ENCODE data around the gene PCGF3.

PCGF3 gene, protein sequence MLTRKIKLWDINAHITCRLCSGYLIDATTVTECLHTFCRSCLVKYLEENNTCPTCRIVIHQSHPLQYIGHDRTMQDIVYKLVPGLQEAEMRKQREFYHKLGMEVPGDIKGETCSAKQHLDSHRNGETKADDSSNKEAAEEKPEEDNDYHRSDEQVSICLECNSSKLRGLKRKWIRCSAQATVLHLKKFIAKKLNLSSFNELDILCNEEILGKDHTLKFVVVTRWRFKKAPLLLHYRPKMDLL

DNA sequence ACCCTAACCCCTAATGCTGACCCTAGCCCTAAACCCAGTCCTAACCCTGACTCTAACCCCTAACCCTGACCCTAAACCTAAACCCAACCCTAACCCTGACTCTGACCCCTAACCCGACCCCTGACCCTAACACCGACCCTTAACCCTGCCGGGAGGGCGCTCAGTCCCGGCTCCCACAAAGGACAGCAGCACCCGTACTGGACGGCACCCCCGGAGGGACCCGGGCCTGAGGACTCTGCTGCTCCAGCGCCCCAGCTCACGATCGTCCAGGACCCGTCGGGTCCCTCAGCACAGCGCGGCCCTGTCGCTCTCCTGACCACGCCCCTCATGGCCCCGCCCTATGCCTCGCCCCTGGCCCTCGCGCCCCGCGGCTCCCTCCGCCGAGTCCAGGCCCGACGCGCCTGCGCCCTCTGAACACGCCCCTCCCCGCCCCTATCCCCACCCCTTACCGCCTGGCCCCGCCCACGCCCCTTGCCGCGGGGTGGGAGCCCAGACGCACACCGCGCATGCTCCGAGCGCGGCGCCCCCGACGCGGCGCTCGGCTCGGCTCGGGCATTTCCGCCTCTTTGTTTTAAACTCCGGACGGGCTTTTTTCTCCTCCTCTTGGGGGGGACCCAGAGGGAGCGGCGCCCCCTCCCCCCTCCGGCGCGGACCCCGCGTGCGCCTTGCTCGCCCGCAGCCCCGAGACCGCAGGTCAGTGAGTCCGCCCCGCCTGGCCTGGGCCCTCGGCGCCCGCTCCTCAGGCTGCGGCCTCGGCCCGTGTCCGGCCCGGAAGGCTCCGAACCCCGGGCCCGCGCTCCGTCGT is at the start of gene PCGF3:
PCGF3 (plus strand) TSS at position 555 of the 805 bp plus-strand sequence. CDS start 27,849 bp downstream, outside the sequence.
- no peak for TF ChIP-seq ZFP3 (CRISPR knock-in tag; IDR thresholded peaks at IDR 0.05)
- TF ChIP-seq PPARA (CRISPR knock-in tag; IDR thresholded peaks at IDR 0.05; ENCODE audit: borderline replicate concordance): no peak
- TF ChIP-seq, protein P1, sequence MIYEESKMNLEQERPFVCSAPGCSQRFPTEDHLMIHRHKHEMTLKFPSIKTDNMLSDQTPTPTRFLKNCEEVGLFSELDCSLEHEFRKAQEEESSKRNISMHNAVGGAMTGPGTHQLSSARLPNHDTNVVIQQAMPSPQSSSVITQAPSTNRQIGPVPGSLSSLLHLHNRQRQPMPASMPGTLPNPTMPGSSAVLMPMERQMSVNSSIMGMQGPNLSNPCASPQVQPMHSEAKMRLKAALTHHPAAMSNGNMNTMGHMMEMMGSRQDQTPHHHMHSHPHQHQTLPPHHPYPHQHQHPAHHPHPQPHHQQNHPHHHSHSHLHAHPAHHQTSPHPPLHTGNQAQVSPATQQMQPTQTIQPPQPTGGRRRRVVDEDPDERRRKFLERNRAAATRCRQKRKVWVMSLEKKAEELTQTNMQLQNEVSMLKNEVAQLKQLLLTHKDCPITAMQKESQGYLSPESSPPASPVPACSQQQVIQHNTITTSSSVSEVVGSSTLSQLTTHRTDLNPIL (CRISPR knock-in tag; IDR thresholded peaks at IDR 0.05; ENCODE audit: low read depth): no peak
- TF ChIP-seq, protein P2, sequence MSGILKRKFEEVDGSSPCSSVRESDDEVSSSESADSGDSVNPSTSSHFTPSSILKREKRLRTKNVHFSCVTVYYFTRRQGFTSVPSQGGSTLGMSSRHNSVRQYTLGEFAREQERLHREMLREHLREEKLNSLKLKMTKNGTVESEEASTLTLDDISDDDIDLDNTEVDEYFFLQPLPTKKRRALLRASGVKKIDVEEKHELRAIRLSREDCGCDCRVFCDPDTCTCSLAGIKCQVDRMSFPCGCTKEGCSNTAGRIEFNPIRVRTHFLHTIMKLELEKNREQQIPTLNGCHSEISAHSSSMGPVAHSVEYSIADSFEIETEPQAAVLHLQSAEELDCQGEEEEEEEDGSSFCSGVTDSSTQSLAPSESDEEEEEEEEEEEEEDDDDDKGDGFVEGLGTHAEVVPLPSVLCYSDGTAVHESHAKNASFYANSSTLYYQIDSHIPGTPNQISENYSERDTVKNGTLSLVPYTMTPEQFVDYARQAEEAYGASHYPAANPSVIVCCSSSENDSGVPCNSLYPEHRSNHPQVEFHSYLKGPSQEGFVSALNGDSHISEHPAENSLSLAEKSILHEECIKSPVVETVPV (CRISPR knock-in tag; IDR thresholded peaks at IDR 0.05): no peak
- no peak for TF ChIP-seq OSR1 (CRISPR knock-in tag; IDR thresholded peaks at IDR 0.05)
- no peak for TF ChIP-seq ZC3H10 (CRISPR knock-in tag; IDR thresholded peaks at IDR 0.05)
- TF ChIP-seq ZNF565 (CRISPR knock-in tag; conservative IDR thresholded peaks at IDR 0.05; ENCODE audit: low read depth): no peak
- TF ChIP-seq BACH2 (CRISPR knock-in tag; IDR thresholded peaks at IDR 0.05; ENCODE audit: borderline replicate concordance): no peak
- no peak for TF ChIP-seq ESRRG (CRISPR knock-in tag; IDR thresholded peaks at IDR 0.05)
- TF ChIP-seq ISL1 (CRISPR knock-in tag; IDR thresholded peaks at IDR 0.05): no peak
- peak; percentile 96 for ATAC-seq

- peak; percentile 47 for ATAC-seq
- TF ChIP-seq OSR1 (CRISPR knock-in tag; IDR thresholded peaks at IDR 0.05) (no peak), ZNF565 (CRISPR knock-in tag; conservative IDR thresholded peaks at IDR 0.05; ENCODE audit: low read depth) (no peak), ZNF8 (CRISPR knock-in tag; IDR thresholded peaks at IDR 0.05) (no peak), TCF4 (CRISPR knock-in tag; IDR thresholded peaks at IDR 0.05; ENCODE audit: borderline replicate concordance) (no peak), ZC3H10 (CRISPR knock-in tag; IDR thresholded peaks at IDR 0.05) (no peak), ZFP30 (CRISPR knock-in tag; IDR thresholded peaks at IDR 0.05) (no peak), ARNTL (CRISPR knock-in tag; IDR thresholded peaks at IDR 0.05; ENCODE audit: borderline replicate concordance, low read depth) (no peak), RARB (CRISPR knock-in tag; IDR thresholded peaks at IDR 0.05) (no peak), ZFP3 (CRISPR knock-in tag; IDR thresholded peaks at IDR 0.05) (no peak), PATZ1 (CRISPR knock-in tag; IDR thresholded peaks at IDR 0.05; ENCODE audit: borderline replicate concordance) (no peak), PPARA (CRISPR knock-in tag; IDR thresholded peaks at IDR 0.05; ENCODE audit: borderline replicate concordance) (no peak), TOX (CRISPR knock-in tag; IDR thresholded peaks at IDR 0.05; ENCODE audit: borderline replicate concordance) (no peak), ISL1 (CRISPR knock-in tag; IDR thresholded peaks at IDR 0.05) (no peak)
- TF ChIP-seq, protein P2 (CRISPR knock-in tag; IDR thresholded peaks at IDR 0.05): no peak
- TF ChIP-seq, protein P1 (CRISPR knock-in tag; IDR thresholded peaks at IDR 0.05; ENCODE audit: low read depth): no peak
Measured at GRCh38 chr4:656436-657337, 48.9 kb upstream of the PCGF3 start.

GRCh38 chr4:657338-657833 is 48.2 kb upstream of the PCGF3 start:
- ATAC-seq: peak; percentile 11
- TF ChIP-seq RARB (CRISPR knock-in tag; IDR thresholded peaks at IDR 0.05) (no peak), BACH2 (CRISPR knock-in tag; IDR thresholded peaks at IDR 0.05; ENCODE audit: borderline replicate concordance) (no peak), OSR1 (CRISPR knock-in tag; IDR thresholded peaks at IDR 0.05) (no peak), ZFP3 (CRISPR knock-in tag; IDR thresholded peaks at IDR 0.05) (no peak), ZNF70 (CRISPR knock-in tag; IDR thresholded peaks at IDR 0.05) (no peak), ZFP30 (CRISPR knock-in tag; IDR thresholded peaks at IDR 0.05) (no peak), GLIS3 (CRISPR knock-in tag; IDR thresholded peaks at IDR 0.05) (no peak), ARNTL (CRISPR knock-in tag; IDR thresholded peaks at IDR 0.05; ENCODE audit: borderline replicate concordance, low read depth) (no peak), PATZ1 (CRISPR knock-in tag; IDR thresholded peaks at IDR 0.05; ENCODE audit: borderline replicate concordance) (no peak)
- TF ChIP-seq, protein P1 (CRISPR knock-in tag; IDR thresholded peaks at IDR 0.05; ENCODE audit: low read depth): no peak

All from SK-N-SH treated with all-trans-retinoic acid at 6 μM for 48 hours (cell line).